ENCODE measurements around the gene MPZL2. TPM values are rescaled to one million over a fixed set of nuclear protein-coding genes. Genes with fewer than 3 reads are reported as not detected.

The MPZL2 gene
- total and polyA plus RNA-seq, 9 of the 15 experiments (the other 6 are each of a cell fraction or from before 2014, with no cell fraction given): 0.09 to 0.28 (median 0.18) TPM; not detected in 2

- Histone ChIP-seq H2AFZ (ENCODE audit: low read depth, low read length) (no peak overlapping the region), H3K27ac (ENCODE audit: extremely low read depth, low read depth, low read length) (no peak overlapping the region), H3K4me3 (no peak overlapping the region), H3K4me1 (replicated peaks in 1 of 2; ENCODE audit: control insufficient read depth in 2 of 2, insufficient read depth in 2 of 2, low read length in 2 of 2) (peaks cover 3 to 24% of the 10 kb centered on the region in 2 experiments), H4K20me1 (replicated peaks; ENCODE audit: control insufficient read depth, insufficient read depth, low read length) (no peaks in the 10 kb centered on the region), H3K36me3 (ENCODE audit: control insufficient read depth, insufficient read depth, low read length) (no peaks in the 10 kb centered on the region), H3K4me2 (ENCODE audit: insufficient read depth, low read length) (no peak overlapping the region), H3K9me3 (replicated peaks; ENCODE audit: control insufficient read depth, insufficient read depth, low read depth, low read length) (no peaks in the 10 kb centered on the region), H3K9me1 (ENCODE audit: control insufficient read depth, insufficient read depth, low read length) (no peaks in the 10 kb centered on the region), H3K9ac (ENCODE audit: insufficient read depth in 1 of 2, low read depth in 2 of 2, low read length in 2 of 2) (no peak overlapping the region), H3K27me3 (ENCODE audit: control insufficient read depth in 2 of 2, insufficient read depth in 2 of 2, low read length in 2 of 2) (peaks cover 3 to 9% of the 10 kb centered on the region in 2 experiments; a peak in 2 of 5 replicates), H3K79me2 (ENCODE audit: control insufficient read depth, insufficient read depth, low read length) (no peaks in the 10 kb centered on the region)
- TF ChIP-seq ZNF280A (IDR thresholded peaks at IDR 0.05; ENCODE audit: low read depth, partially characterized antibody) (no peak), TCF7 (IDR thresholded peaks at IDR 0.05; ENCODE audit: borderline replicate concordance) (no peak), ZNF24 (IDR thresholded peaks at IDR 0.05) (no peak), ZNF253 (CRISPR knock-in tag; conservative IDR thresholded peaks at IDR 0.05) (no peak)
- CTCF ChIA-PET (ENCODE audit: low intra/inter-chr PET ratio): no interaction called here
- intact Hi-C loops (cut with micrococcal nuclease): no loop called here
- no peak for DNase-seq (ENCODE audit: extremely low read depth in 1 of 4, low spot score in 3 of 4)
- in situ Hi-C loops (cut with MboI): no loop called here
- no peak for ATAC-seq
- no peak for FAIRE-seq
- no TSS peak for BruUV-seq (replicated peaks)
- POLR2A ChIA-PET: no interaction called here
- 17% methylated on average over 8 of the region's 8 CpGs for WGBS (ENCODE audit: insufficient coverage, low coverage, missing lambda C conversion rate)
Measured at GRCh38 chr11:118243161-118243560, 20.9 kb downstream of the MPZL2 start.

- POLR2A ChIA-PET: interaction anchor here (0.8 to 1.1 kb wide), 3 partner anchors 10 to 27 kb away, joined by 3 to 5 read pairs (median 5); partner anchors contain the start of gene MPZL3
- FAIRE-seq: no peak
- H3K4me2 ChIP-seq (ENCODE audit: insufficient read depth, low read length): peak overlapping the region; percentile 45; the same call in 1 of the 2 replicates
Measured at GRCh38 chr11:118241764-118242098, 22.4 kb downstream of the MPZL2 start.

More at GRCh38 chr11:118241764-118242098, 22.4 kb downstream of the MPZL2 start:
- Histone ChIP-seq H3K9me3 (replicated peaks; ENCODE audit: control insufficient read depth, insufficient read depth, low read depth, low read length) (no peaks in the 10 kb centered on the region), H3K36me3 (ENCODE audit: control insufficient read depth, insufficient read depth, low read length) (no peaks in the 10 kb centered on the region), H4K20me1 (replicated peaks; ENCODE audit: control insufficient read depth, insufficient read depth, low read length) (no peaks in the 10 kb centered on the region; the same call in 1 of the 2 replicates), H3K79me2 (ENCODE audit: control insufficient read depth, insufficient read depth, low read length) (no peaks in the 10 kb centered on the region), H3K4me3 (no peak overlapping the region), H3K4me1 (replicated peaks in 1 of 2; ENCODE audit: control insufficient read depth in 2 of 2, insufficient read depth in 2 of 2, low read length in 2 of 2) (peaks cover 3 to 24% of the 10 kb centered on the region in 2 experiments), H3K9ac (ENCODE audit: insufficient read depth in 1 of 2, low read depth in 2 of 2, low read length in 2 of 2) (no peak overlapping the region), H3K27me3 (ENCODE audit: control insufficient read depth in 2 of 2, insufficient read depth in 2 of 2, low read length in 2 of 2) (peaks cover 0 to 9% of the 10 kb centered on the region in 2 experiments; a peak in 2 of 5 replicates), H3K9me1 (ENCODE audit: control insufficient read depth, insufficient read depth, low read length) (no peaks in the 10 kb centered on the region), H2AFZ (ENCODE audit: low read depth, low read length) (no peak overlapping the region), H3K27ac (ENCODE audit: extremely low read depth, low read depth, low read length) (no peak overlapping the region)
- TF ChIP-seq NFRKB (IDR thresholded peaks at IDR 0.05; ENCODE audit: low read depth) (0 out of 2 replicates have a peak, but pooled peaks have one; percentile 14), ZBTB11 (CRISPR knock-in tag; IDR thresholded peaks at IDR 0.05) (peak in 1 of 3 experiments; percentile 24; a peak in 1 of 6 replicates), HMBOX1 (IDR thresholded peaks at IDR 0.05) (no peak), FOSL1 (tag; conservative IDR thresholded peaks at IDR 0.05) (peak; percentile 7; the same call in 1 of the 2 replicates)
- no TSS peak for BruUV-seq (replicated peaks)
- ATAC-seq: no peak
- CTCF ChIA-PET (ENCODE audit: low intra/inter-chr PET ratio): no interaction called here
- intact Hi-C loops (cut with micrococcal nuclease) (no loop called here), in situ Hi-C loops (cut with MboI) (no loop called here)
- DNase-seq (ENCODE audit: extremely low read depth in 1 of 4, low spot score in 3 of 4): no peak
- WGBS (ENCODE audit: insufficient coverage, low coverage, missing lambda C conversion rate): 25% methylated on average over 1 of the region's 1 CpG

Measured in K562 (cell line).